HG03457 (cell line): ENCODE data around the gene ARL8A.
"Not testable (repeated sequence)": the region's sequence is repeated elsewhere in the genome, so short reads cannot be mapped to it uniquely, and the experiment has no call there.

Source experiments
- ATAC-seq: cut with Tn5 transposase; IDR thresholded peaks from one replicate; pipeline ENCODE4 v1.9.1; 2021; ENCODE audit warnings: moderate number of reproducible peaks; ENCODE audit not compliant: unreplicated experiment

ARL8A gene

GRCh38 chr1:202143011-202143767 is 1.3 kb downstream of the ARL8A start:
- ATAC-seq: no peak

GRCh38 chr1:202141468-202141867 is 3.1 kb downstream of the ARL8A start:
- ATAC-seq: not testable (repeated sequence)

GRCh38 chr1:202140833-202141232 is 3.7 kb downstream of the ARL8A start:
- ATAC-seq: no peak

- ATAC-seq: no peak
Measured at GRCh38 chr1:202135221-202135721, 9.3 kb downstream of the ARL8A start.

GRCh38 chr1:202134645-202135172 is 9.8 kb downstream of the ARL8A start:
- no peak for ATAC-seq

GRCh38 chr1:202133989-202134388 is 10.5 kb downstream of the ARL8A start:
- no peak for ATAC-seq

- ATAC-seq: no peak
Measured at GRCh38 chr1:202133496-202133895, 11.0 kb downstream of the ARL8A start.

GRCh38 chr1:202133001-202133400 is 11.5 kb downstream of the ARL8A start:
- no peak for ATAC-seq

GRCh38 chr1:202131956-202132821 is 12.3 kb downstream of the ARL8A start:
- ATAC-seq: no peak

GRCh38 chr1:202130816-202131522 is 13.6 kb downstream of the ARL8A start:
- ATAC-seq: no peak

- no peak for ATAC-seq
Measured at GRCh38 chr1:202130297-202130721, 14.2 kb downstream of the ARL8A start.

- ATAC-seq: no peak
Measured at GRCh38 chr1:202129453-202130296, 14.9 kb downstream of the ARL8A start.

- no peak for ATAC-seq
Measured at GRCh38 chr1:202127836-202128622, 16.5 kb downstream of the ARL8A start.

GRCh38 chr1:202127061-202127460 is 17.5 kb downstream of the ARL8A start:
- ATAC-seq: no peak

- ATAC-seq: no peak
Measured at GRCh38 chr1:202126426-202126825, 18.1 kb downstream of the ARL8A start.

GRCh38 chr1:202125611-202126010 is 18.9 kb downstream of the ARL8A start:
- no peak for ATAC-seq

GRCh38 chr1:202124142-202124541 is 20.4 kb downstream of the ARL8A start:
- ATAC-seq: no peak

GRCh38 chr1:202123336-202123813 is 21.2 kb downstream of the ARL8A start:
- no peak for ATAC-seq
